Measurements from ENCODE around the gene PPP2R5C.

The PPP2R5C gene

DNA sequence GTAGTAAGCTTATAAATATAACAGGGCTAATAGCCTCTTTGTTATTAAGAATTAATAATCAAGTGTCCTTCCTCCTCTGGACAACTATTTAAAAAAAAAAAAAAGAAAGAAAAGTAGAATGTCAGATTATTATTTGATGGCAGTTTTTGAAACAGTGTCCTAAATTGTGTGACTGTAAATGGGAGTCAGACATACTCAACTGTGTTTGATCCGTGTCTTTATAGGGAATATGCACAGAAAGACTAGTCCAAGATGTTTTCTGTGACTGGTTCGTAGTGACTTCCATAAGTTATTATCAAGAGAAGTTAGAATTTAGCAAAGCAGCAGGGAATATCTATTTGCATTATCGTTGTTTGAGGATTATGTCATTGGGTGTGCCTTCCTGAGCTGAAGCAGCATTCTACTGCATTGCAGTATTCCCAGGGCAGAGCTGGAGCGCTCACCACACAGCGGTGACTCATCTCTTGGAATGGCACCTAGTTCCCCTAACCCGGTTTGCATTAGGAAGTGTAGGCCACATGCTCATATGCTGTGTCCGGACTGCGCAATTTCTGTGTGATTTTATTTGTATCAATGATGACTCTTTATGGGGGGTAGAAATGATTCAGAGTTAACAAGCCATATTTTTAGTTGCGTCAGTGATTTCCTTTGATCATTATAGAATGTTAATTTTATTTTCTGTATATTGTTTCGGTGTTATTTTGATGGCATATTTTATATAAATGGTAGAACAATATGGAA, 210.8 kb downstream of the PPP2R5C start:
- peak; percentile 100 for DNase-seq

DNA sequence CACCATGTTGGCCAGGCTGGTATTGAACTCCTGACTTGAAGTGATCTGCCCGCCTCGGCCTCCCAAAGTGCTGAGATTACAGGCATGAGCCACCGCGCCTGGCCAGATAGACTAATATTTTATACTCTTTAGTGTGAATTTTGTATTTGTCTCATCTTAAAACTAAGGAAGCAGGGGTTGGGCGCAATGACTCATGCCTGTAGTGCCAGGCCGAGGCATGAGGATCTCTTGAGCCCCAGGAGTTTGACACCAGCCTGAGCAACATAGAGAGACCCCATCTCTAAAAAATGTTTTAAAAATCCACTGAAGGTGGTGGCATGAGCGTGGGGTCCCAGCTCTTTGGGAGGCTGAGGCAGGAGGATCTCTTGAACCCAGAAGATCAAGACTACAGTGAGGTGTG, 211.8 kb downstream of the PPP2R5C start:
- no peak for DNase-seq

DNA sequence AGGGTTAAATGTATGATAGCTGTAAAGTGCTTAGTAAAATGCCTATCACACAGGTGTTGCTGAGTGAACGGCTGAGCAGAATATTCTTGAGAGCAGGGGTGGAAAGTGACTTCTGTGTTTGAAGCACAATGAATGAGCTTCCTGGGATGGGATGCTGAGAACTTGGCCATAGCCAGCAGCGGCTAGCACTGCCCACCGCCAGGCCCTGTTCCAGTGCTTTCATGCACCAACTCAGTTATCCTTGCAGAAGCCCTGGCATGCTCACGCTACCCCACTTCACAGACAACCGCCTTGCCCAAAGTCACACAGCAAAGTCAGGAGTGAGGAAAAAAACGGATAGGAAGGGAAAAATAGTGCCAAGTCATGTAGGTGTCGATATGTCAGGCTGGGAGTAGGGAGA, 213.7 kb downstream of the PPP2R5C start:
- no peak for DNase-seq

Data from fibroblast of skin of right quadriceps (primary cell).